ENCODE results near the gene PRPF18.

PRPF18 gene

GRCh38 chr10:13661256-13661655 is 74.5 kb downstream of the PRPF18 start:
- Histone ChIP-seq H4K20me1 (no peaks in the 10 kb centered on the region), H3K9ac (no peak overlapping the region), H3K4me3 (no peak overlapping the region), H3K4me1 (peaks cover 34% of the 10 kb centered on the region), H3K36me3 (peaks cover 5% of the 10 kb centered on the region; the same call in 1 of the 2 replicates), H3K27ac (no peak overlapping the region), H3K27me3 (no peaks in the 10 kb centered on the region), H3K9me3 (no peaks in the 10 kb centered on the region), H3K4me2 (no peak overlapping the region)
- TF ChIP-seq Cebpa-rat (IDR thresholded peaks at IDR 0.05): no peak

GRCh38 chr10:13665516-13666262 is 78.9 kb downstream of the PRPF18 start:
- Histone ChIP-seq H3K36me3 (no peaks in the 10 kb centered on the region), H3K4me1 (peaks cover 7% of the 10 kb centered on the region), H3K27ac (no peak overlapping the region), H4K20me1 (no peaks in the 10 kb centered on the region), H3K4me3 (no peak overlapping the region), H3K9me3 (no peaks in the 10 kb centered on the region), H3K9ac (no peak overlapping the region), H3K27me3 (no peaks in the 10 kb centered on the region), H3K4me2 (no peak overlapping the region)
- no peak for TF ChIP-seq Cebpa-rat (IDR thresholded peaks at IDR 0.05)

- H3K4me3 ChIP-seq: no peak overlapping the region
- H3K4me1 ChIP-seq: no peaks in the 10 kb centered on the region
- H3K4me2 ChIP-seq: no peak overlapping the region
- no peaks in the 10 kb centered on the region for H3K9me3 ChIP-seq
- no peaks in the 10 kb centered on the region for H4K20me1 ChIP-seq
- no peak overlapping the region for H3K27ac ChIP-seq
- no peak for TF ChIP-seq Cebpa-rat (IDR thresholded peaks at IDR 0.05)
- H3K27me3 ChIP-seq: no peaks in the 10 kb centered on the region
- no peak overlapping the region for H3K9ac ChIP-seq
- no peaks in the 10 kb centered on the region for H3K36me3 ChIP-seq
Measured at GRCh38 chr10:13668126-13668525, 81.4 kb downstream of the PRPF18 start.

GRCh38 chr10:13669182-13669855 is 82.6 kb downstream of the PRPF18 start:
- Histone ChIP-seq H4K20me1 (no peaks in the 10 kb centered on the region), H3K4me3 (no peak overlapping the region)

GRCh38 chr10:13669901-13670300 is 83.1 kb downstream of the PRPF18 start:
- no peak overlapping the region for H3K4me3 ChIP-seq
- no peaks in the 10 kb centered on the region for H4K20me1 ChIP-seq
- no peaks in the 10 kb centered on the region for H3K27me3 ChIP-seq
- H3K36me3 ChIP-seq: no peaks in the 10 kb centered on the region
- H3K9ac ChIP-seq: no peak overlapping the region
- H3K4me1 ChIP-seq: no peaks in the 10 kb centered on the region
- H3K4me2 ChIP-seq: no peak overlapping the region
- no peak for TF ChIP-seq Cebpa-rat (IDR thresholded peaks at IDR 0.05)
- no peak overlapping the region for H3K27ac ChIP-seq
- H3K9me3 ChIP-seq: no peaks in the 10 kb centered on the region

More at GRCh38 chr10:13669182-13669855, 82.6 kb downstream of the PRPF18 start:
- H3K9ac ChIP-seq: no peak overlapping the region
- H3K27me3 ChIP-seq: no peaks in the 10 kb centered on the region
- no peaks in the 10 kb centered on the region for H3K4me1 ChIP-seq
- H3K4me2 ChIP-seq: no peak overlapping the region
- no peak for TF ChIP-seq Cebpa-rat (IDR thresholded peaks at IDR 0.05)
- no peak overlapping the region for H3K27ac ChIP-seq
- H3K36me3 ChIP-seq: no peaks in the 10 kb centered on the region
- no peaks in the 10 kb centered on the region for H3K9me3 ChIP-seq

- H3K9ac ChIP-seq: no peak overlapping the region
- H4K20me1 ChIP-seq: no peaks in the 10 kb centered on the region
- H3K9me3 ChIP-seq: no peaks in the 10 kb centered on the region
- no peaks in the 10 kb centered on the region for H3K36me3 ChIP-seq
- no peak overlapping the region for H3K27ac ChIP-seq
- H3K4me1 ChIP-seq: no peaks in the 10 kb centered on the region
- no peak overlapping the region for H3K4me3 ChIP-seq
- H3K4me2 ChIP-seq: no peak overlapping the region
- TF ChIP-seq Cebpa-rat (IDR thresholded peaks at IDR 0.05): no peak
- no peaks in the 10 kb centered on the region for H3K27me3 ChIP-seq
Measured at GRCh38 chr10:13670311-13670710, 83.5 kb downstream of the PRPF18 start.

- Histone ChIP-seq H3K27me3 (no peaks in the 10 kb centered on the region), H3K4me3 (no peak overlapping the region), H3K27ac (no peak overlapping the region), H4K20me1 (no peaks in the 10 kb centered on the region), H3K36me3 (no peaks in the 10 kb centered on the region), H3K9me3 (no peaks in the 10 kb centered on the region), H3K4me1 (no peaks in the 10 kb centered on the region), H3K4me2 (no peak overlapping the region), H3K9ac (no peak overlapping the region)
- no peak for TF ChIP-seq Cebpa-rat (IDR thresholded peaks at IDR 0.05)
Measured at GRCh38 chr10:13671904-13672303, 85.1 kb downstream of the PRPF18 start.

GRCh38 chr10:13672548-13672947 is 85.8 kb downstream of the PRPF18 start:
- no peaks in the 10 kb centered on the region for H3K4me1 ChIP-seq

GRCh38 chr10:13673156-13673555 is 86.4 kb downstream of the PRPF18 start:
- no peak for TF ChIP-seq Cebpa-rat (IDR thresholded peaks at IDR 0.05)
- Histone ChIP-seq H3K4me2 (no peak overlapping the region), H3K4me1 (no peaks in the 10 kb centered on the region), H3K27ac (no peak overlapping the region), H3K36me3 (no peaks in the 10 kb centered on the region), H3K9ac (no peak overlapping the region), H3K9me3 (no peaks in the 10 kb centered on the region), H3K27me3 (no peaks in the 10 kb centered on the region), H3K4me3 (no peak overlapping the region), H4K20me1 (no peaks in the 10 kb centered on the region)

More at GRCh38 chr10:13672548-13672947, 85.8 kb downstream of the PRPF18 start:
- Histone ChIP-seq H3K4me2 (no peak overlapping the region), H3K27me3 (no peaks in the 10 kb centered on the region), H3K9ac (no peak overlapping the region), H3K4me3 (no peak overlapping the region), H3K27ac (no peak overlapping the region), H3K9me3 (no peaks in the 10 kb centered on the region), H4K20me1 (no peaks in the 10 kb centered on the region), H3K36me3 (no peaks in the 10 kb centered on the region)
- no peak for TF ChIP-seq Cebpa-rat (IDR thresholded peaks at IDR 0.05)
